Activated naive CD8-positive, alpha-beta T cell treated with anti-CD3 and anti-CD28 coated beads for 36 hours (primary cell): ENCODE measurements around the gene FAM216A. TPM values are rescaled to one million over a fixed set of nuclear protein-coding genes. Genes with fewer than 3 reads are reported as not detected.
"Not testable (repeated sequence)": the region's sequence is repeated elsewhere in the genome, so short reads cannot be mapped to it uniquely, and the experiment has no call there.

ENCODE experiments used
- DNase-seq: peaks from one replicate; pipeline ENCODE4 v3.0.0; 2021
- H3K27ac Mint-ChIP-seq: one replicate; pipeline ENCODE4 v1.8.0; 2022; ENCODE audit warnings: mild to moderate bottlenecking, moderate library complexity, mixed read lengths
- H3K27me3 Mint-ChIP-seq: one replicate; pipeline ENCODE4 v1.8.0; 2022; ENCODE audit warnings: mild to moderate bottlenecking, mixed read lengths
- H3K36me3 Mint-ChIP-seq: one replicate; pipeline ENCODE4 v1.8.0; 2021; ENCODE audit warnings: mild to moderate bottlenecking, mixed read lengths
- H3K4me1 Mint-ChIP-seq: one replicate; pipeline ENCODE4 v1.8.0; 2021; ENCODE audit warnings: mixed read lengths
- H3K4me3 Mint-ChIP-seq: one replicate; pipeline ENCODE4 v1.8.0; 2022; ENCODE audit warnings: mild to moderate bottlenecking, moderate library complexity, mixed read lengths
- H3K9me3 Mint-ChIP-seq: one replicate; pipeline ENCODE4 v1.8.0; 2022; ENCODE audit warnings: mixed read lengths
- total RNA-seq, 2 experiments: library from RNA; stranded (reverse); gene quantifications; one replicate each; pipeline ENCODE4 v1.2.3, GENCODE V29; 2021

Gene FAM216A
- total RNA-seq, 2 experiments from 2014 or later: 64.8 to 66.0 TPM

GRCh38 chr12:110461189-110461588, 7.5 kb upstream of the FAM216A start:
- not testable (repeated sequence) for H3K27ac Mint-ChIP-seq

GRCh38 chr12:110465024-110465423, 3.6 kb upstream of the FAM216A start:
- H3K27me3 Mint-ChIP-seq: no peaks in the 10 kb centered on the region
- no peak overlapping the region for H3K4me3 Mint-ChIP-seq
- no peaks in the 10 kb centered on the region for H3K9me3 Mint-ChIP-seq
- H3K36me3 Mint-ChIP-seq: peaks cover 17% of the 10 kb centered on the region
- no peak for DNase-seq
- H3K27ac Mint-ChIP-seq: no peak overlapping the region
- peaks cover 29% of the 10 kb centered on the region for H3K4me1 Mint-ChIP-seq

More at GRCh38 chr12:110461189-110461588, 7.5 kb upstream of the FAM216A start:
- H3K9me3 Mint-ChIP-seq, DNase-seq, H3K4me3 Mint-ChIP-seq, H3K27me3 Mint-ChIP-seq: not testable (repeated sequence)
- peaks cover 14% of the 10 kb centered on the region for H3K4me1 Mint-ChIP-seq
- peaks cover 19% of the 10 kb centered on the region for H3K36me3 Mint-ChIP-seq

- not testable (repeated sequence) for DNase-seq, H3K27ac Mint-ChIP-seq, H3K27me3 Mint-ChIP-seq, H3K4me3 Mint-ChIP-seq, H3K9me3 Mint-ChIP-seq
- H3K4me1 Mint-ChIP-seq: peaks cover 36% of the 10 kb centered on the region
- H3K36me3 Mint-ChIP-seq: peaks cover 24% of the 10 kb centered on the region
Measured at GRCh38 chr12:110465765-110466164, 2.9 kb upstream of the FAM216A start.

- peaks cover 33% of the 10 kb centered on the region for H3K36me3 Mint-ChIP-seq
- DNase-seq: no peak
- H3K4me1 Mint-ChIP-seq: peaks cover 35% of the 10 kb centered on the region
- H3K4me3 Mint-ChIP-seq: peak overlapping the region; percentile 96
- H3K27ac Mint-ChIP-seq: no peak overlapping the region
- H3K27me3 Mint-ChIP-seq: no peaks in the 10 kb centered on the region
- no peaks in the 10 kb centered on the region for H3K9me3 Mint-ChIP-seq
Measured at GRCh38 chr12:110466791-110467190, 1.9 kb upstream of the FAM216A start.

- H3K27ac Mint-ChIP-seq: peak overlapping the region; percentile 99
- no peak for DNase-seq
- H3K27me3 Mint-ChIP-seq: no peaks in the 10 kb centered on the region
- no peaks in the 10 kb centered on the region for H3K9me3 Mint-ChIP-seq
- peaks cover 31% of the 10 kb centered on the region for H3K4me1 Mint-ChIP-seq
- peak overlapping the region; percentile 96 for H3K4me3 Mint-ChIP-seq
- H3K36me3 Mint-ChIP-seq: peaks cover 33% of the 10 kb centered on the region
Measured at GRCh38 chr12:110467847-110468213, 815 bp upstream of the FAM216A start.

GRCh38 chr12:110475426-110475825, 6.8 kb downstream of the FAM216A start:
- H3K36me3 Mint-ChIP-seq: peaks cover 17% of the 10 kb centered on the region
- H3K27ac Mint-ChIP-seq: no peak overlapping the region
- H3K9me3 Mint-ChIP-seq: no peaks in the 10 kb centered on the region
- no peak overlapping the region for H3K4me3 Mint-ChIP-seq
- no peak for DNase-seq
- H3K27me3 Mint-ChIP-seq: no peaks in the 10 kb centered on the region
- H3K4me1 Mint-ChIP-seq: peaks cover 7% of the 10 kb centered on the region

GRCh38 chr12:110498984-110499706, 30.5 kb downstream of the FAM216A start:
- Mint-ChIP-seq H3K9me3 (peaks cover 7% of the 10 kb centered on the region), H3K36me3 (peaks cover 27% of the 10 kb centered on the region), H3K4me3 (peak overlapping the region; percentile 32), H3K27me3 (peaks cover 4% of the 10 kb centered on the region), H3K27ac (peak overlapping the region; percentile 32), H3K4me1 (peaks cover 32% of the 10 kb centered on the region)
- DNase-seq: no peak

GRCh38 chr12:110501399-110501751, 32.7 kb downstream of the FAM216A start:
- H3K9me3 Mint-ChIP-seq: peaks cover 7% of the 10 kb centered on the region
- no peak for DNase-seq
- H3K27ac Mint-ChIP-seq: peak overlapping the region; percentile 99
- H3K4me3 Mint-ChIP-seq: peak overlapping the region; percentile 99
- H3K4me1 Mint-ChIP-seq: peaks cover 32% of the 10 kb centered on the region
- H3K27me3 Mint-ChIP-seq: peaks cover 4% of the 10 kb centered on the region
- peaks cover 27% of the 10 kb centered on the region for H3K36me3 Mint-ChIP-seq

- peaks cover 30% of the 10 kb centered on the region for H3K4me1 Mint-ChIP-seq
- peak within 1 kb of the TSS; percentile 99 for H3K27ac Mint-ChIP-seq
- peak within 1 kb of the TSS; percentile 99 for H3K4me3 Mint-ChIP-seq
- peaks cover 7% of the 10 kb centered on the region for H3K9me3 Mint-ChIP-seq
- peaks cover 4% of the 10 kb centered on the region for H3K27me3 Mint-ChIP-seq
- DNase-seq: peak; percentile 99
- H3K36me3 Mint-ChIP-seq: peaks cover 27% of the 10 kb centered on the region
Measured at GRCh38 chr12:110501752-110502738, 33.4 kb downstream of the FAM216A start, which contains the start of the genes RAD9B and VPS29. TSS of gene RAD9B (plus strand) at chr12:110502331. CDS start at chr12:110502338, 7 bp downstream. TSS of gene VPS29 (minus strand) at chr12:110502111. CDS start at chr12:110502051, 60 bp downstream.

- Mint-ChIP-seq H3K4me1 (peaks cover 28% of the 10 kb centered on the region), H3K9me3 (peaks cover 7% of the 10 kb centered on the region), H3K27me3 (peaks cover 4% of the 10 kb centered on the region), H3K36me3 (peaks cover 27% of the 10 kb centered on the region), H3K27ac (no peak overlapping the region), H3K4me3 (no peak overlapping the region)
- no peak for DNase-seq
Measured at GRCh38 chr12:110503432-110503831, 34.8 kb downstream of the FAM216A start.

- DNase-seq: no peak
- H3K27ac Mint-ChIP-seq: no peak overlapping the region
- no peak overlapping the region for H3K4me3 Mint-ChIP-seq
- peaks cover 4% of the 10 kb centered on the region for H3K27me3 Mint-ChIP-seq
- peaks cover 12% of the 10 kb centered on the region for H3K4me1 Mint-ChIP-seq
- peaks cover 7% of the 10 kb centered on the region for H3K9me3 Mint-ChIP-seq
- H3K36me3 Mint-ChIP-seq: peaks cover 20% of the 10 kb centered on the region
Measured at GRCh38 chr12:110505332-110505731, 36.7 kb downstream of the FAM216A start.

GRCh38 chr12:110508071-110508586, 39.5 kb downstream of the FAM216A start:
- Mint-ChIP-seq H3K36me3 (no peaks in the 10 kb centered on the region), H3K27me3 (no peaks in the 10 kb centered on the region), H3K4me3 (no peak overlapping the region), H3K27ac (no peak overlapping the region), H3K9me3 (no peaks in the 10 kb centered on the region), H3K4me1 (no peaks in the 10 kb centered on the region)
- no peak for DNase-seq

GRCh38 chr12:110513842-110514241, 45.2 kb downstream of the FAM216A start:
- Mint-ChIP-seq H3K27me3 (no peaks in the 10 kb centered on the region), H3K36me3 (no peaks in the 10 kb centered on the region), H3K9me3 (no peaks in the 10 kb centered on the region), H3K4me1 (no peaks in the 10 kb centered on the region), H3K4me3 (no peak overlapping the region), H3K27ac (no peak overlapping the region)
- DNase-seq: no peak

- Mint-ChIP-seq H3K4me1 (no peaks in the 10 kb centered on the region), H3K27ac (no peak overlapping the region), H3K9me3 (no peaks in the 10 kb centered on the region), H3K27me3 (no peaks in the 10 kb centered on the region), H3K36me3 (no peaks in the 10 kb centered on the region), H3K4me3 (no peak overlapping the region)
- no peak for DNase-seq
Measured at GRCh38 chr12:110514363-110514762, 45.7 kb downstream of the FAM216A start.

- Mint-ChIP-seq H3K4me1 (no peaks in the 10 kb centered on the region), H3K9me3 (no peaks in the 10 kb centered on the region), H3K27ac (no peak overlapping the region), H3K4me3 (no peak overlapping the region), H3K36me3 (no peaks in the 10 kb centered on the region), H3K27me3 (no peaks in the 10 kb centered on the region)
- DNase-seq: no peak
Measured at GRCh38 chr12:110516995-110517394, 48.4 kb downstream of the FAM216A start.
